A673 (cell line): ENCODE measurements around the gene STX8. TPM values are rescaled to one million over a fixed set of nuclear protein-coding genes. Genes with fewer than 3 reads are reported as not detected.

ENCODE experiments used
- BruUV-seq: library from RNA; stranded (reverse); fragments of 400-500 nt; replicated peaks from 2 replicates; lab custom pipeline; 2021; lab: Mats Ljungman, UMichigan
- CTCF ChIA-PET: fragments of 300-600 bp; sonication (Branson Sonifier 250); formaldehyde crosslinking; loops from one replicate; lab custom pipeline; 2022; ENCODE audit warnings: antibody characterized with exemption; lab: Charles Lee
- POLR2A ChIA-PET: fragments of 300-600 bp; sonication (Branson Sonifier 250); formaldehyde crosslinking; loops from one replicate; lab custom pipeline; 2022; ENCODE audit warnings: antibody characterized with exemption; ENCODE audit not compliant: low non-redundant PET; lab: Charles Lee
- DNase-seq: peaks from one replicate; pipeline ENCODE4 v3.0.0-alpha.2; 2015; ENCODE audit warnings: low spot score
- H3K27ac ChIP-seq: fragments of 200-600 bp; sonication (generic); 2 replicates; pipeline ENCODE4 v1.5.1; 2016; ENCODE audit warnings: mixed run types, low read depth, mild to moderate bottlenecking, mixed read lengths, antibody characterized with exemption, low read length; ENCODE audit not compliant: poor library complexity, severe bottlenecking
- H3K27me3 ChIP-seq: fragments of 200-600 bp; sonication (generic); replicated peaks from 2 replicates; pipeline ENCODE4 v1.6.1; 2017; ENCODE audit warnings: mixed run types, low read depth, mild to moderate bottlenecking, mixed read lengths, antibody characterized with exemption, low read length; ENCODE audit not compliant: insufficient read depth, poor library complexity
- H3K36me3 ChIP-seq: fragments of 200-600 bp; sonication (generic); 2 replicates; pipeline ENCODE4 v1.6.1; 2016; ENCODE audit warnings: mixed run types, mild to moderate bottlenecking, mixed read lengths, antibody characterized with exemption, low read length; ENCODE audit not compliant: insufficient read depth, poor library complexity, severe bottlenecking
- H3K4me1 ChIP-seq: fragments of 200-600 bp; sonication (generic); 2 replicates; pipeline ENCODE4 v1.6.1; 2017; ENCODE audit warnings: mixed run types, mild to moderate bottlenecking, mixed read lengths, antibody characterized with exemption, low read length; ENCODE audit not compliant: insufficient read depth, poor library complexity, severe bottlenecking
- H3K4me3 ChIP-seq: fragments of 200-600 bp; sonication (generic); 2 replicates; pipeline ENCODE4 v1.5.1; 2016; ENCODE audit warnings: low read depth, mixed run types, mild to moderate bottlenecking, mixed read lengths, low read length; ENCODE audit not compliant: poor library complexity, severe bottlenecking
- H3K9me3 ChIP-seq: fragments of 200-600 bp; sonication (generic); 2 replicates; pipeline ENCODE4 v1.6.1; 2016; ENCODE audit warnings: mixed run types, low read depth, mild to moderate bottlenecking, mixed read lengths, antibody characterized with exemption, low read length; ENCODE audit not compliant: poor library complexity, severe bottlenecking
- EZH2 ChIP-seq: fragments of 200-600 bp; sonication (generic); IDR thresholded peaks from 2 replicates; pipeline ENCODE4 v1.6.1; 2017; ENCODE audit warnings: borderline replicate concordance, low read depth, mild to moderate bottlenecking, mixed read lengths, antibody characterized with exemption, low read length; ENCODE audit not compliant: poor library complexity, severe bottlenecking
- intact Hi-C: fragments of 100-400 bp; cut with micrococcal nuclease; formaldehyde crosslinking; loops from one replicate; pipeline ENCODE4 v1.10.0; 2022; ENCODE audit not compliant: unreplicated experiment
- total RNA-seq: library from RNA; stranded (reverse); gene quantifications from 2 replicates; pipeline ENCODE4 v1.2.3, GENCODE V29; 2021
- TF ChIP-seq, protein P1 (sequence below): fragments of 300-800, 200-600 bp; sonication (generic); conservative IDR thresholded peaks from 2 replicates; pipeline ENCODE4 v1.5.1; 2017; ENCODE audit warnings: low read depth, mild to moderate bottlenecking, antibody characterized with exemption, low read length, moderate library complexity, mixed read lengths

The STX8 gene
- total RNA-seq, 1 experiment from 2014 or later, result 51.4 TPM

DNA sequence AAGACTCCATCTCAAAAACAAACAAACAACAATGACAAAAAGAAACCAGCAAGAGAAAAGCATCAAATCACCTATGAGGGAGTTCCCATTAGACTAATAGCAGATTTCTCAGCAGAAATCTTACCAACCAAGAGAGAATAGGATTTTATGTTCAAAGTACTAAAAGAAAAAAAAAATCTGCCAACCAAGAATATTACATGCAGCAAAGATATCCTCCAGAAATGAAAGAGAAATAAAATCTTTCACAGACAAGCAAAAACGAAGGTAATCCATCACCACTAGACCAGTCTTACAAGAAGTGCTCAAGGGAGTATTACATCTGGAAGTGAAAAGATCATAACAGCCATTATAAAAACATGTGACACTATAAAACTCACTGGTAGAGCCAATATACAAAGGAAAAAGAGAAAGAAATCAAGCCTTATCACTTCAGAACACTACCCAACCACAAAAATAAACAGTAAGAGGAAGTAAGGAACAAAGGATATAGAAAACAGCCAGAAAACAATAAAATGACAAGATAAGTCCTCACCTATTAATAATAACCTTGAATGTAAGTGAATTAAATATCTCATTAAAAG lies 66.3 kb downstream of the STX8 start:
- intact Hi-C loops, result no loop called here
- CTCF ChIA-PET, result no interaction called here
- POLR2A ChIA-PET, result no interaction called here
- no peaks in the 10 kb centered on the region for H3K4me1 ChIP-seq
- no peaks in the 10 kb centered on the region for H3K36me3 ChIP-seq
- no peak overlapping the region for H3K27ac ChIP-seq
- TF ChIP-seq, protein P1, sequence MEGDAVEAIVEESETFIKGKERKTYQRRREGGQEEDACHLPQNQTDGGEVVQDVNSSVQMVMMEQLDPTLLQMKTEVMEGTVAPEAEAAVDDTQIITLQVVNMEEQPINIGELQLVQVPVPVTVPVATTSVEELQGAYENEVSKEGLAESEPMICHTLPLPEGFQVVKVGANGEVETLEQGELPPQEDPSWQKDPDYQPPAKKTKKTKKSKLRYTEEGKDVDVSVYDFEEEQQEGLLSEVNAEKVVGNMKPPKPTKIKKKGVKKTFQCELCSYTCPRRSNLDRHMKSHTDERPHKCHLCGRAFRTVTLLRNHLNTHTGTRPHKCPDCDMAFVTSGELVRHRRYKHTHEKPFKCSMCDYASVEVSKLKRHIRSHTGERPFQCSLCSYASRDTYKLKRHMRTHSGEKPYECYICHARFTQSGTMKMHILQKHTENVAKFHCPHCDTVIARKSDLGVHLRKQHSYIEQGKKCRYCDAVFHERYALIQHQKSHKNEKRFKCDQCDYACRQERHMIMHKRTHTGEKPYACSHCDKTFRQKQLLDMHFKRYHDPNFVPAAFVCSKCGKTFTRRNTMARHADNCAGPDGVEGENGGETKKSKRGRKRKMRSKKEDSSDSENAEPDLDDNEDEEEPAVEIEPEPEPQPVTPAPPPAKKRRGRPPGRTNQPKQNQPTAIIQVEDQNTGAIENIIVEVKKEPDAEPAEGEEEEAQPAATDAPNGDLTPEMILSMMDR, result no peak
- TF ChIP-seq EZH2, result no peak
- H3K4me3 ChIP-seq, result no peak overlapping the region
- no peaks in the 10 kb centered on the region for H3K27me3 ChIP-seq
- BruUV-seq, result no TSS peak
- H3K9me3 ChIP-seq, result peaks cover 3% of the 10 kb centered on the region
- DNase-seq, result no peak

DNA sequence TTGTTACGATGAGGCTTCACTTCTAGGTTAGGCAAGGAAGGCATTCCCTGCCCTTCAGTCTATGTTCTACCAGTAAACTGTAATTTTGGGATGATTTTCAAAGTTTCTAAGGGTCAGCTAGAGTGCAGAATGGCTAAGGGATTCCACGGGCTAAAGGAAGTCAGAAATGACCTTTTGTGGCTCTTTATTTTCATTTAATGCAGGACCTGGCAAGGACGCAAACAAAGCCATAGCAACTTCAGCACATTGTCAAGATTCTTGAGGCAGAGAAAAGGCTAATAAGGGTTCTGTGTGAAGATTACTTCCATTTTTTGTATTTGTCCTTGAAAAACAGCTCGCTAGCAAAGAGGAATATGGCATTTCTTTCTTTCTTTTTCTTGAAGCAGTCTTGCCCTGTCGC lies 76.6 kb downstream of the STX8 start:
- no TSS peak for BruUV-seq
- no peaks in the 10 kb centered on the region for H3K4me1 ChIP-seq
- no peak overlapping the region for H3K27ac ChIP-seq
- no peaks in the 10 kb centered on the region for H3K36me3 ChIP-seq
- no peak for DNase-seq
- no peaks in the 10 kb centered on the region for H3K9me3 ChIP-seq
- no peaks in the 10 kb centered on the region for H3K27me3 ChIP-seq
- no peak overlapping the region for H3K4me3 ChIP-seq
- POLR2A ChIA-PET, result no interaction called here
- TF ChIP-seq EZH2, result no peak
- TF ChIP-seq, protein P1, result no peak
- CTCF ChIA-PET, result no interaction called here
- intact Hi-C loops, result no loop called here

DNA sequence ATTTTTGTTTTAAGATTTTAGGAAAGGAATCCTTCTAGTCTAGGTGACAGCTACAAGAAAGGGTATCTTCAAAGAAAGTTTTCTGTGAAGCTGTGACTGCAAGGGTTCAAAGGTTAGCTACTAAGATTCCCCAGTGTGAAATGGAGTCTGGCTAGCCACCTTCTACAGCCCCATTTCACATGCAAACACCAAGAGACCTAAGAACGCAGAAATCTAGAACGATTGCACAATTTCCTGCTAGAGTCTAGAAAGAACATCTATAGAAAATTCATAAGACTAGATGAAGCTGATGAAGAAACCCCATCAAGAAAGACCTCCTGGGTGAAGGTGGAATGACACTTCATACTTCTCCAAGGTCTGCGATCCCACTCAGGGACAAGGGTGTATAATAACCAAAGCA lies 77.1 kb downstream of the STX8 start:
- Histone ChIP-seq H3K9me3 (no peaks in the 10 kb centered on the region), H3K4me1 (no peaks in the 10 kb centered on the region), H3K27me3 (no peaks in the 10 kb centered on the region), H3K27ac (no peak overlapping the region), H3K4me3 (no peak overlapping the region), H3K36me3 (no peaks in the 10 kb centered on the region)
- TF ChIP-seq, protein P1, result no peak
- no peak for TF ChIP-seq EZH2
- ChIA-PET POLR2A (no interaction called here), CTCF (no interaction called here)
- DNase-seq, result no peak
- no TSS peak for BruUV-seq
- intact Hi-C loops, result no loop called here
